ENCODE data around the gene PPP2R2C.

The PPP2R2C gene

GRCh38 chr4:6494431-6495295 lies 22.2 kb upstream of the PPP2R2C start:
- no peak for DNase-seq (ENCODE audit: low read depth, low spot score)

GRCh38 chr4:6493658-6494304 lies 21.4 kb upstream of the PPP2R2C start:
- no peak for DNase-seq (ENCODE audit: low read depth, low spot score)

GRCh38 chr4:6492861-6493657 lies 20.6 kb upstream of the PPP2R2C start:
- DNase-seq (ENCODE audit: low read depth, low spot score), result no peak

- DNase-seq (ENCODE audit: low read depth, low spot score), result no peak
Observed at GRCh38 chr4:6492027-6492590, 19.7 kb upstream of the PPP2R2C start.

GRCh38 chr4:6491235-6491634 lies 18.8 kb upstream of the PPP2R2C start:
- no peak for DNase-seq (ENCODE audit: low read depth, low spot score)

GRCh38 chr4:6489927-6490326 lies 17.5 kb upstream of the PPP2R2C start:
- DNase-seq (ENCODE audit: low read depth, low spot score), result no peak

- no peak for DNase-seq (ENCODE audit: low read depth, low spot score)
Observed at GRCh38 chr4:6487466-6487865, 15.1 kb upstream of the PPP2R2C start.

- no peak for DNase-seq (ENCODE audit: low read depth, low spot score)
Observed at GRCh38 chr4:6480534-6481088, 8.2 kb upstream of the PPP2R2C start.

GRCh38 chr4:6478546-6479220 lies 6.3 kb upstream of the PPP2R2C start:
- DNase-seq (ENCODE audit: low read depth, low spot score), result no peak

GRCh38 chr4:6476893-6477292 lies 4.5 kb upstream of the PPP2R2C start:
- no peak for DNase-seq (ENCODE audit: low read depth, low spot score)

GRCh38 chr4:6475492-6476020 lies 3.1 kb upstream of the PPP2R2C start:
- no peak for DNase-seq (ENCODE audit: low read depth, low spot score)

GRCh38 chr4:6474705-6475457 lies 2.5 kb upstream of the PPP2R2C start:
- no peak for DNase-seq (ENCODE audit: low read depth, low spot score)

GRCh38 chr4:6474053-6474568 lies 1.7 kb upstream of the PPP2R2C start:
- no peak for DNase-seq (ENCODE audit: low read depth, low spot score)

- no peak for DNase-seq (ENCODE audit: low read depth, low spot score)
Observed at GRCh38 chr4:6473264-6474052, 1.0 kb upstream of the PPP2R2C start.

GRCh38 chr4:6472008-6472386 lies 417 bp downstream of the PPP2R2C start:
- no peak for DNase-seq (ENCODE audit: low read depth, low spot score)

GRCh38 chr4:6471307-6472007 lies 957 bp downstream of the PPP2R2C start:
- no peak for DNase-seq (ENCODE audit: low read depth, low spot score)

GRCh38 chr4:6470502-6471306 lies 1.7 kb downstream of the PPP2R2C start:
- no peak for DNase-seq (ENCODE audit: low read depth, low spot score)

All from iPS DF 19.7 (cell line).